GM10847 (cell line): ENCODE data around the gene UBE2S.

Experiments
- POLR2A ChIP-seq: IDR thresholded peaks from 2 replicates; pipeline ENCODE4 v1.6.1; 2011; ENCODE audit not compliant: insufficient read length; ENCODE audit errors: extremely low read depth

Gene UBE2S

GRCh38 chr19:55379174-55379573 lies 28.4 kb downstream of the UBE2S start:
- TF ChIP-seq POLR2A, result no peak

- TF ChIP-seq POLR2A, result no peak
These were observed 30.0 kb downstream of the UBE2S start for GRCh38 chr19:55377356-55378131.

GRCh38 chr19:55376241-55376933 lies 31.2 kb downstream of the UBE2S start, which contains the start of gene TMEM190:
Gene TMEM190 (plus strand): TSS chr19:55376826. CDS start chr19:55376854, 28 bp downstream.
- TF ChIP-seq POLR2A, result no peak

GRCh38 chr19:55373993-55374757 lies 33.4 kb downstream of the UBE2S start:
- no peak for TF ChIP-seq POLR2A

GRCh38 chr19:55373306-55373992 lies 34.1 kb downstream of the UBE2S start:
- no peak for TF ChIP-seq POLR2A

- TF ChIP-seq POLR2A, result no peak
These were observed 35.1 kb downstream of the UBE2S start for GRCh38 chr19:55372316-55373081.

GRCh38 chr19:55370305-55370988 lies 37.1 kb downstream of the UBE2S start, which contains the start of gene IL11:
Gene IL11 (minus strand): TSS chr19:55370463. CDS start chr19:55370310, 153 bp downstream.
- TF ChIP-seq POLR2A, result no peak

GRCh38 chr19:55369653-55370304 lies 37.8 kb downstream of the UBE2S start:
- TF ChIP-seq POLR2A, result no peak

- TF ChIP-seq POLR2A, result no peak
These were observed 38.7 kb downstream of the UBE2S start for GRCh38 chr19:55368701-55369563.

GRCh38 chr19:55368106-55368505 lies 39.5 kb downstream of the UBE2S start:
- no peak for TF ChIP-seq POLR2A

GRCh38 chr19:55366790-55367189 lies 40.8 kb downstream of the UBE2S start:
- TF ChIP-seq POLR2A, result no peak

GRCh38 chr19:55365964-55366363 lies 41.6 kb downstream of the UBE2S start:
- no peak for TF ChIP-seq POLR2A
